GM23338 (cell line): Measurements from ENCODE around the gene TCP11.

ENCODE experiments used
- CREB1 ChIP-seq: fragments of 250-450 bp; sonication (Bioruptor Pico); IDR thresholded peaks from 2 replicates; pipeline ENCODE4 v1.5.0; 2020; ENCODE audit warnings: low read depth, mild to moderate bottlenecking, moderate library complexity
- CTCF ChIP-seq, 2 experiments: fragments of 200-600 bp in 1 of 2; sonication (generic) in 1 of 2; conservative IDR thresholded peaks; 2 replicates each; pipeline versions ENCODE4 v1.5.1 to v1.6.1; 2016 to 2017; ENCODE audit warnings: antibody characterized with exemption in 2 of 2, low read depth in 2 of 2, mild to moderate bottlenecking in 2 of 2, moderate library complexity in 1 of 2
- ETS1 ChIP-seq: IDR thresholded peaks from 2 replicates; pipeline ENCODE4 v1.6.1; 2016; ENCODE audit warnings: antibody characterized with exemption
- EZH2 ChIP-seq: fragments of 200-600 bp; sonication (generic); IDR thresholded peaks from one replicate; pipeline ENCODE4 v1.8.0; 2017; ENCODE audit warnings: antibody characterized with exemption, mild to moderate bottlenecking, low read depth; ENCODE audit not compliant: unreplicated experiment
- EZH2phosphoT487 ChIP-seq: fragments of 200-600 bp; sonication (generic); IDR thresholded peaks from one replicate; pipeline ENCODE4 v1.8.1; 2018; ENCODE audit warnings: antibody characterized with exemption; ENCODE audit not compliant: unreplicated experiment
- JUNB ChIP-seq: IDR thresholded peaks from one replicate; pipeline ENCODE4 v1.6.1; 2016; ENCODE audit warnings: antibody characterized with exemption; ENCODE audit not compliant: unreplicated experiment
- NANOG ChIP-seq: IDR thresholded peaks from 2 replicates; pipeline ENCODE4 v1.6.1; 2016; ENCODE audit warnings: antibody characterized with exemption, borderline replicate concordance
- POLR2AphosphoS5 ChIP-seq: IDR thresholded peaks from 2 replicates; pipeline ENCODE4 v1.6.1; 2016; ENCODE audit warnings: antibody characterized with exemption, low read depth
- ZNF114 ChIP-seq: fragments of 250-450 bp; sonication (Bioruptor Pico); IDR thresholded peaks from 2 replicates; pipeline ENCODE4 v1.5.0; 2020; ENCODE audit warnings: mild to moderate bottlenecking, moderate library complexity
- TF ChIP-seq, protein P1 (sequence below): IDR thresholded peaks from one replicate; pipeline ENCODE4 v1.6.1; 2018; ENCODE audit warnings: antibody characterized with exemption; ENCODE audit not compliant: unreplicated experiment

DNA sequence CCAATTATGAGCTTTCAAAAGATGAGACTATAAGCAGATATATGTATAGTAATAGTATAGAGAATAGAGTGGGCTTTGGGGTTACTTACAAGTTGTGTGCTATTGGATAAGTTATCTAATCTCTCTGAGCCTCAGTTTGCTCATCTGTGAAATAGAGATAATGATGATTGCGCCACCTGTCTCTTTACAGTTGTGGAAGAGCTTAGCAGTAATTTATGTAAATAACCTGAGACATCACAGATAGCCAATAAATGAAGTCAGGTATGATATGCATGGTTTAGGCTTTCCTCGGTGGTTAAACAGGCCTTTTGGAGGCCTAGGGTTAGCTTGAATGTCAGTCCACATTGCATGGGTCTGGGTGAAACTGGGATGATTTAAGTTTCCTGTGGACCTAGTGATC, 42.8 kb upstream of the TCP11 start:
- no peak for TF ChIP-seq CTCF (conservative IDR thresholded peaks at IDR 0.05; ENCODE audit: low read depth in 2 of 2)
- TF ChIP-seq JUNB, result no peak
- TF ChIP-seq NANOG, result no peak
- TF ChIP-seq POLR2AphosphoS5, result no peak
- TF ChIP-seq CREB1 (CRISPR knock-in tag), result no peak
- TF ChIP-seq, protein P1, sequence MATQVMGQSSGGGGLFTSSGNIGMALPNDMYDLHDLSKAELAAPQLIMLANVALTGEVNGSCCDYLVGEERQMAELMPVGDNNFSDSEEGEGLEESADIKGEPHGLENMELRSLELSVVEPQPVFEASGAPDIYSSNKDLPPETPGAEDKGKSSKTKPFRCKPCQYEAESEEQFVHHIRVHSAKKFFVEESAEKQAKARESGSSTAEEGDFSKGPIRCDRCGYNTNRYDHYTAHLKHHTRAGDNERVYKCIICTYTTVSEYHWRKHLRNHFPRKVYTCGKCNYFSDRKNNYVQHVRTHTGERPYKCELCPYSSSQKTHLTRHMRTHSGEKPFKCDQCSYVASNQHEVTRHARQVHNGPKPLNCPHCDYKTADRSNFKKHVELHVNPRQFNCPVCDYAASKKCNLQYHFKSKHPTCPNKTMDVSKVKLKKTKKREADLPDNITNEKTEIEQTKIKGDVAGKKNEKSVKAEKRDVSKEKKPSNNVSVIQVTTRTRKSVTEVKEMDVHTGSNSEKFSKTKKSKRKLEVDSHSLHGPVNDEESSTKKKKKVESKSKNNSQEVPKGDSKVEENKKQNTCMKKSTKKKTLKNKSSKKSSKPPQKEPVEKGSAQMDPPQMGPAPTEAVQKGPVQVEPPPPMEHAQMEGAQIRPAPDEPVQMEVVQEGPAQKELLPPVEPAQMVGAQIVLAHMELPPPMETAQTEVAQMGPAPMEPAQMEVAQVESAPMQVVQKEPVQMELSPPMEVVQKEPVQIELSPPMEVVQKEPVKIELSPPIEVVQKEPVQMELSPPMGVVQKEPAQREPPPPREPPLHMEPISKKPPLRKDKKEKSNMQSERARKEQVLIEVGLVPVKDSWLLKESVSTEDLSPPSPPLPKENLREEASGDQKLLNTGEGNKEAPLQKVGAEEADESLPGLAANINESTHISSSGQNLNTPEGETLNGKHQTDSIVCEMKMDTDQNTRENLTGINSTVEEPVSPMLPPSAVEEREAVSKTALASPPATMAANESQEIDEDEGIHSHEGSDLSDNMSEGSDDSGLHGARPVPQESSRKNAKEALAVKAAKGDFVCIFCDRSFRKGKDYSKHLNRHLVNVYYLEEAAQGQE, result no peak
- TF ChIP-seq ETS1, result no peak
- TF ChIP-seq EZH2, result no peak
- no peak for TF ChIP-seq ZNF114 (CRISPR knock-in tag)
- TF ChIP-seq EZH2phosphoT487, result no peak
